Upper lobe of right lung (tissue), 1 donor: ENCODE measurements around the gene FGF2. TPM values are rescaled to one million over a fixed set of nuclear protein-coding genes. Genes with fewer than 3 reads are reported as not detected.

Experiments used
- ATAC-seq: fragments of 200-7000 bp; cut with Tn5 transposase; one replicate; pipeline ENCODE4 v1.9.1; 2020; ENCODE audit warnings: mild to moderate bottlenecking, moderate library complexity
- DNase-seq: peaks from one replicate; pipeline ENCODE4 v3.0.0-alpha.2; 2020
- H3K27ac ChIP-seq: fragments of 200-600 bp; one replicate; pipeline ENCODE4 v1.8.0; 2022
- H3K27me3 ChIP-seq: fragments of 200-600 bp; one replicate; pipeline ENCODE4 v1.8.0; 2022; ENCODE audit warnings: mild to moderate bottlenecking
- H3K36me3 ChIP-seq: fragments of 200-600 bp; one replicate; pipeline ENCODE4 v1.8.0; 2022
- H3K4me1 ChIP-seq: fragments of 200-600 bp; one replicate; pipeline ENCODE4 v1.8.0; 2022
- H3K4me3 ChIP-seq: fragments of 200-600 bp; one replicate; pipeline ENCODE4 v1.8.0; 2022; ENCODE audit warnings: mild to moderate bottlenecking
- H3K9me3 ChIP-seq: fragments of 200-600 bp; one replicate; pipeline ENCODE4 v1.8.0; 2022
- CTCF ChIP-seq: fragments of 200-600 bp; IDR thresholded peaks from one replicate; pipeline ENCODE4 v1.8.0; 2022; ENCODE audit warnings: antibody characterized with exemption
- intact Hi-C: fragments of 100-400 bp; cut with DNase I; formaldehyde crosslinking; loops from one replicate; pipeline ENCODE4 v1.11.0; 2022
- long read RNA-seq: library from polyadenylated mRNA; unstranded; transcript quantifications from one replicate; pipeline ENCODE4 v2.0.0, GENCODE V29; 2021
- total RNA-seq: library from RNA; stranded (reverse); fragmentation: NEBNext Ultra II Directional; extraction: Animal tissue kit (Norgen Biotek cat#: 25700); gene quantifications from one replicate; pipeline ENCODE4 v1.2.1, GENCODE V29; 2021
- donor health status: DM: no; HTN: yes; CAD: no; lungs with severe emphysema.

The FGF2 gene
- total RNA-seq, result 11.1 TPM
- long read RNA-seq, full-length matches to known transcripts, result 3 of 9 reads
- long read RNA-seq, partial matches to known transcripts, result 0 of 9 reads
- long read RNA-seq, other reads (novel, unspliced or antisense), result 6 of 9 reads

- H3K4me3 ChIP-seq, result peak within 1 kb of the TSS; percentile 61
- ATAC-seq (peak; percentile 59), DNase-seq (peak; percentile 69)
- no peaks in the 10 kb centered on the region for H3K9me3 ChIP-seq
- no peaks in the 10 kb centered on the region for H3K36me3 ChIP-seq
- no peaks in the 10 kb centered on the region for H3K4me1 ChIP-seq
- H3K27me3 ChIP-seq, result peaks cover 35% of the 10 kb centered on the region
- H3K27ac ChIP-seq, result peak within 1 kb of the TSS; percentile 79
- intact Hi-C loops, result no loop called here
- no peak for TF ChIP-seq CTCF
Observed at GRCh38 chr4:122826553-122827257, at the start of gene FGF2. TSS of gene FGF2 (plus strand) at chr4:122826831. CDS start at chr4:122827175, 344 bp downstream.

DNA sequence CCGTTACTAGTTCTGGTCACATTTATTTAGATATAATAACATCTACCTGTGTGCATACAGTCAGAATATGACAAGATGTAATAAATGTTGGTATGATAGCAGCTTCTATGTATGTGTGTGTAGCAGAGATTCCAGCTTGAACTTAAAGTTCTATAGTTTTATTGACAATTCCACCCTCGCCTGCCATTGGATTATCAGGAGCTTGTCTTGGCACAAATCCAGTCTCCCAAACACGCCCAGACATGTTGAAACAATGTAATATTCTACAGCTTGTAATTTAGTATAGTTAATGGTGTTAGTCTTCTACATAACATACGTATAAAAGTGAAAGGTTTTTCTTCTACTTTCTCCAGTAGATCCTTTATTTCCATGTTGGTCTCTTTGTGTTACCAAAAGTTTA, 49.7 kb upstream of the FGF2 start:
- ATAC-seq (no peak), DNase-seq (no peak)
- TF ChIP-seq CTCF, result no peak
- Histone ChIP-seq H3K27me3 (no peaks in the 10 kb centered on the region), H3K36me3 (no peaks in the 10 kb centered on the region), H3K4me3 (no peak overlapping the region), H3K4me1 (no peaks in the 10 kb centered on the region), H3K27ac (no peak overlapping the region), H3K9me3 (no peaks in the 10 kb centered on the region)
- intact Hi-C loops, result no loop called here

GRCh38 chr4:122777846-122778673, 48.6 kb upstream of the FGF2 start:
- no peak overlapping the region for H3K27ac ChIP-seq
- no peaks in the 10 kb centered on the region for H3K4me1 ChIP-seq
- intact Hi-C loops, result no loop called here
- ATAC-seq, result no peak
- DNase-seq, result no peak
- no peaks in the 10 kb centered on the region for H3K36me3 ChIP-seq
- H3K27me3 ChIP-seq, result no peaks in the 10 kb centered on the region
- no peak for TF ChIP-seq CTCF
- H3K9me3 ChIP-seq, result no peaks in the 10 kb centered on the region
- no peak overlapping the region for H3K4me3 ChIP-seq

- TF ChIP-seq CTCF, result no peak
- no peak for DNase-seq
Observed at GRCh38 chr4:122781486-122781885, 45.1 kb upstream of the FGF2 start.

GRCh38 chr4:122783301-122784215, 43.1 kb upstream of the FGF2 start:
- Histone ChIP-seq H3K4me1 (no peaks in the 10 kb centered on the region), H3K9me3 (no peaks in the 10 kb centered on the region), H3K36me3 (no peaks in the 10 kb centered on the region), H3K27ac (peak overlapping the region; percentile 21), H3K4me3 (no peak overlapping the region), H3K27me3 (no peaks in the 10 kb centered on the region)
- ATAC-seq (peak; percentile 99), DNase-seq (peak; percentile 64)
- TF ChIP-seq CTCF, result no peak
- intact Hi-C loops, result no loop called here

More at GRCh38 chr4:122781486-122781885, 45.1 kb upstream of the FGF2 start:
- Histone ChIP-seq H3K27ac (no peak overlapping the region), H3K9me3 (no peaks in the 10 kb centered on the region), H3K4me3 (no peak overlapping the region), H3K4me1 (no peaks in the 10 kb centered on the region), H3K36me3 (no peaks in the 10 kb centered on the region), H3K27me3 (no peaks in the 10 kb centered on the region)
- intact Hi-C loops, result no loop called here
- ATAC-seq, result no peak
